Measurements from ENCODE around the gene GATB.

GATB gene

DNA sequence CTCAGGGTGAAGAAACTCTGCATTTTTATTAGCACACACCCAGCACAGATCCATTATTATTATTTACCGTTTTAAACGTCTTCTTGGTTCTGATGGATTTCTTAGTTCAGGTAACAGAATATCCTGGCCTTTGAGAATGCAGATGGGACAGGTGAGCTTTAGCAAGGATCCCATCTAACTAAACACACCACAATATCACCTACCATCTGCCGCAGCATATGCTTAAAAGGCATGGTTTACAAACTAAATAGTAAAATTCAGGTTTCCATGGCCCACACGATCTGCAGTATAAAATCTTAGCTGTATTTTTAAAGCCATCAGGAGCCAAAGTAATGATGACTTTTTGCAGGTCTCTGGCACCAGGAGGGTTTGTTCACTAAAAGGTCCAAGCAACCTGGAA lies 31.7 kb upstream of the GATB start:
- CTCF ChIA-PET, result interaction anchor here (1.3 to 2.5 kb wide), 3 partner anchors 10 to 22 kb away, joined by 3 to 14 read pairs (median 5); no protein-coding TSS in a partner anchor

GRCh38 chr4:151788021-151788420 lies 27.2 kb upstream of the GATB start:
- CTCF ChIA-PET, result no interaction called here
- TF ChIP-seq, protein P1, sequence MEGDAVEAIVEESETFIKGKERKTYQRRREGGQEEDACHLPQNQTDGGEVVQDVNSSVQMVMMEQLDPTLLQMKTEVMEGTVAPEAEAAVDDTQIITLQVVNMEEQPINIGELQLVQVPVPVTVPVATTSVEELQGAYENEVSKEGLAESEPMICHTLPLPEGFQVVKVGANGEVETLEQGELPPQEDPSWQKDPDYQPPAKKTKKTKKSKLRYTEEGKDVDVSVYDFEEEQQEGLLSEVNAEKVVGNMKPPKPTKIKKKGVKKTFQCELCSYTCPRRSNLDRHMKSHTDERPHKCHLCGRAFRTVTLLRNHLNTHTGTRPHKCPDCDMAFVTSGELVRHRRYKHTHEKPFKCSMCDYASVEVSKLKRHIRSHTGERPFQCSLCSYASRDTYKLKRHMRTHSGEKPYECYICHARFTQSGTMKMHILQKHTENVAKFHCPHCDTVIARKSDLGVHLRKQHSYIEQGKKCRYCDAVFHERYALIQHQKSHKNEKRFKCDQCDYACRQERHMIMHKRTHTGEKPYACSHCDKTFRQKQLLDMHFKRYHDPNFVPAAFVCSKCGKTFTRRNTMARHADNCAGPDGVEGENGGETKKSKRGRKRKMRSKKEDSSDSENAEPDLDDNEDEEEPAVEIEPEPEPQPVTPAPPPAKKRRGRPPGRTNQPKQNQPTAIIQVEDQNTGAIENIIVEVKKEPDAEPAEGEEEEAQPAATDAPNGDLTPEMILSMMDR (IDR thresholded peaks at IDR 0.05; ENCODE audit: control extremely low read depth, extremely low read depth, low read depth, missing control alignments), result no peak
- POLR2A ChIA-PET, result no interaction called here
- no peak for DNase-seq (ENCODE audit: extremely low spot score)

More for the DNA sequence above, 31.7 kb upstream of the GATB start:
- TF ChIP-seq, protein P1 (IDR thresholded peaks at IDR 0.05; ENCODE audit: control extremely low read depth, extremely low read depth, low read depth, missing control alignments), result no peak
- POLR2A ChIA-PET, result no interaction called here
- no peak for DNase-seq (ENCODE audit: extremely low spot score)

- DNase-seq (ENCODE audit: extremely low spot score), result no peak
- POLR2A ChIA-PET, result no interaction called here
- TF ChIP-seq, protein P1 (IDR thresholded peaks at IDR 0.05; ENCODE audit: control extremely low read depth, extremely low read depth, low read depth, missing control alignments), result no peak
- CTCF ChIA-PET, result interaction anchor here (1.9 kb wide), 1 partner anchor 17 kb away, joined by 11 read pairs; no protein-coding TSS in a partner anchor
Measured at GRCh38 chr4:151786158-151786495, 25.3 kb upstream of the GATB start.

GRCh38 chr4:151785484-151786157 lies 24.8 kb upstream of the GATB start:
- CTCF ChIA-PET, result interaction anchor here (1.9 kb wide), 1 partner anchor 17 kb away, joined by 11 read pairs; no protein-coding TSS in a partner anchor
- DNase-seq (ENCODE audit: extremely low spot score), result no peak
- TF ChIP-seq, protein P1 (IDR thresholded peaks at IDR 0.05; ENCODE audit: control extremely low read depth, extremely low read depth, low read depth, missing control alignments), result no peak
- POLR2A ChIA-PET, result no interaction called here

DNA sequence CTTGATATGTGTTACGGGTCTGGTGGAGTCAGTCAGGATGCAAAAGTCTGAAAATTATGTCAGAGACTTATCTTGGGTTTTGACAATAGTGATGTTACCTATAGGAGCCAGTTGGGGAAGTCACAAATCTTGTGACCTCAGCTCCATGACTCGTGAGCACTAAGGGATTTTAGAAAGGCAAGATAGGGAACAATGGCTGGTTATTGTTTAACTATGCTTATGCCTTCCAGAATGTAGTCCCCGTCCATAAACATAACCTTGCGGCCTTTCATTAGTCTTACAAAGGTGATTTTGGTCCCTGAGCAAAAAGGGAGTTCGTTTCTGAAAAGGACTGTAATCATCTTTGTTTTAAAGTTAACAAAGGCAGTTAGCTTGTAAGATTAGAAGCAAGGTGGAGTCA lies 23.9 kb upstream of the GATB start:
- ChIA-PET CTCF (interaction anchor here (1.1 to 2.7 kb wide), 4 partner anchors 9 to 22 kb away, joined by 3 to 15 read pairs (median 5); no protein-coding TSS in a partner anchor), POLR2A (no interaction called here)
- TF ChIP-seq, protein P1 (IDR thresholded peaks at IDR 0.05; ENCODE audit: control extremely low read depth, extremely low read depth, low read depth, missing control alignments), result no peak
- DNase-seq (ENCODE audit: extremely low spot score), result no peak

DNA sequence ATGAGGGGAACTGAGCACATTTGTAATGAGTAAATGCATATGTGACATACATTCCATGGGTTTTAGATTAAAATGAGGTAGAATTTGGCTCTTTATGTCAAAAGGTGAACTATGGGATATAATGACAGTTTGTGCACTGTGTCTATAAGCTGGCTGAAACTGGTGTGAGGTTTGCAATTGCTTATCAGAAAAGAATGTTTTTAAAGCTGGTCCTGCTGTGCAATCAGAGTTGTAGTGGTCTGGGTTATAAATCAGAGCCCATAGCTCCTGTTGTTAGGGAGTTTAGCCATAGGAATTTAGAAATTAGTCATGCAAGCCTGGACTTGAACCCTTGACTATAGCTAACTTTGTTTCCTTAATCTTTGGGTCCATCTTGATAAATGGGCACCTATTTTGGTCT lies 23.1 kb upstream of the GATB start:
- CTCF ChIA-PET, result interaction anchor here (1.1 to 2.7 kb wide), 5 partner anchors 9 to 24 kb away, joined by 3 to 15 read pairs (median 5); no protein-coding TSS in a partner anchor
- TF ChIP-seq, protein P1 (IDR thresholded peaks at IDR 0.05; ENCODE audit: control extremely low read depth, extremely low read depth, low read depth, missing control alignments), result no peak
- POLR2A ChIA-PET, result no interaction called here
- no peak for DNase-seq (ENCODE audit: extremely low spot score)
